Hepatocyte (in vitro differentiated cells): ENCODE results near the gene YLPM1. TPM values are rescaled to one million over a fixed set of nuclear protein-coding genes. Genes with fewer than 3 reads are reported as not detected.

ENCODE experiments used
- DNase-seq: peaks from one replicate; pipeline ENCODE4 v3.0.0-alpha.2; 2016; ENCODE audit warnings: low spot score
- H2AFZ ChIP-seq: fragments of 200-600 bp; sonication (generic); 2 replicates; pipeline ENCODE4 v1.6.0; 2016; ENCODE audit warnings: antibody characterized with exemption, mild to moderate bottlenecking
- H3K27ac ChIP-seq: fragments of 200-600 bp; sonication (generic); 2 replicates; pipeline ENCODE4 v1.5.1; 2016; ENCODE audit warnings: mild to moderate bottlenecking
- H3K27me3 ChIP-seq: fragments of 200-600 bp; sonication (generic); 2 replicates; pipeline ENCODE4 v1.6.1; 2016
- H3K36me3 ChIP-seq: fragments of 200-600 bp; sonication (generic); replicated peaks from 2 replicates; pipeline ENCODE4 v1.5.1; 2016; ENCODE audit warnings: low read depth; ENCODE audit not compliant: insufficient read depth
- H3K4me1 ChIP-seq: fragments of 200-600 bp; sonication (generic); 2 replicates; pipeline ENCODE4 v1.5.1; 2016; ENCODE audit warnings: mild to moderate bottlenecking, moderate library complexity; ENCODE audit not compliant: insufficient read depth
- H3K4me2 ChIP-seq: fragments of 200-600 bp; sonication (generic); 2 replicates; pipeline ENCODE4 v1.6.0; 2016
- H3K4me3 ChIP-seq: fragments of 200-600 bp; sonication (generic); 2 replicates; pipeline ENCODE4 v1.5.1; 2016; ENCODE audit warnings: mild to moderate bottlenecking
- H3K79me2 ChIP-seq: fragments of 200-600 bp; sonication (generic); 2 replicates; pipeline ENCODE4 v1.6.0; 2017; ENCODE audit warnings: mild to moderate bottlenecking
- H3K9me2 ChIP-seq: fragments of 200-600 bp; sonication (generic); replicated peaks from 2 replicates; pipeline ENCODE4 v1.6.0; 2017; ENCODE audit warnings: mild to moderate bottlenecking; ENCODE audit not compliant: insufficient read depth
- H3K9me3 ChIP-seq: fragments of 200-600 bp; sonication (generic); 2 replicates; pipeline ENCODE4 v1.5.1; 2016; ENCODE audit warnings: low read depth, mild to moderate bottlenecking
- H4K20me1 ChIP-seq: fragments of 200-600 bp; sonication (generic); 2 replicates; pipeline ENCODE4 v1.6.0; 2016; ENCODE audit warnings: mild to moderate bottlenecking; ENCODE audit not compliant: insufficient read depth, poor library complexity, severe bottlenecking
- EZH2 ChIP-seq: fragments of 200-600 bp; sonication (generic); IDR thresholded peaks from 2 replicates; pipeline ENCODE4 v1.6.1; 2016; ENCODE audit warnings: antibody characterized with exemption, mild to moderate bottlenecking, borderline replicate concordance
- EZH2phosphoT487 ChIP-seq: fragments of 200-600 bp; sonication (generic); IDR thresholded peaks from one replicate; pipeline ENCODE4 v1.6.1; 2018; ENCODE audit warnings: antibody characterized with exemption, mild to moderate bottlenecking, low read depth, moderate library complexity; ENCODE audit not compliant: unreplicated experiment, severe bottlenecking
- WGBS: methylation state at CpG from one replicate; pipeline ENCODE4 v1.1.6; 2016; ENCODE audit warnings: low lambda C conversion rate; ENCODE audit errors: missing lambda C conversion rate; 5-methylcytosine and 5-hydroxymethylcytosine counted together
- polyA plus RNA-seq: library from polyadenylated mRNA; unstranded; fragments of >200 nt; fragmentation: Nextera tagmentation; extraction: Ambion mirVana; gene quantifications from 2 replicates; pipeline ENCODE4 v1.2.1, GENCODE V29; 2016
- total RNA-seq: library from RNA; depleted of rRNA; stranded (reverse); fragments of >200 nt; gene quantifications from 2 replicates; pipeline ENCODE4 v1.2.3, GENCODE V29; 2014
- TF ChIP-seq, protein P1 (sequence below): fragments of 200-600 bp; sonication (generic); IDR thresholded peaks from 2 replicates; pipeline ENCODE4 v1.5.1; 2016; ENCODE audit warnings: antibody characterized with exemption, mild to moderate bottlenecking; ENCODE audit not compliant: poor library complexity

The YLPM1 gene
- total and polyA plus RNA-seq, 2 experiments from 2014 or later = 20.2 to 44.8 TPM

DNA sequence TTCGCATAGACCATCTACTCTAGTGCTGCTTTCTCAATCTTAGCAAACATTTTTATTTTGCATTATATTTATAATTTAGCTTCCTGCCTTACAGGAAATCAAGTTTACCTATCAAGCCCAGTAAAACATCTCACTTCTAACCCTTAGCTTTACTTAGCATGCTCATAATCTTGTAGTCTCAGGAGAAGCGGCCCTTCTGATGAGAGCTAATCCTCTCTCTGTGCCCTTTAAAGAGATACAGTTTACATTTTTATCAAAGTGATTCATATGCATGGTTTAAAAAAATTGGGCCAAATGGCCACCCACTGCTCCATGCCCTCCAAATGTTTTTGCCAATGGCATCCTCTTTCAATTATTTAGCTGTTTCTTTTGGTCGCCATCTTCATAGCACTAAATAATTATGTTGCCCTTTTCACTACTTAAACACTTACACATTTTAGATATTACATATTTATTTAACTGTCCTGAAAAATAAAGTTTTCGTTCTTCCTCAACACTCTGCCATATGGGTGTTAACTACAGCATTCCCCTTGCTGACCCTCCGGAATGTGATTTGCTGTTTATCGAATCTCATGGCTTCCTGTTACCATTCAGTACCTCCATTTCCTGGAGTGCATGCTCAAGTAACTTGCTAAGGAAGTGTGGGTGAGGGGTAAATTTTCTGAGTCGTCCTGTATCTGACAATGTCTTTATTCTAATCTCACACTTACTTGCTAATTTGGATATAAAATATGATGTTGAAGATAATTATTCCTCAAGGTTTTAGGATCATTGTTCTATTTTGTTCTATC is 29.3 kb downstream of the YLPM1 start:
- TF ChIP-seq EZH2phosphoT487 (no peak), EZH2 (no peak)
- TF ChIP-seq, protein P1, sequence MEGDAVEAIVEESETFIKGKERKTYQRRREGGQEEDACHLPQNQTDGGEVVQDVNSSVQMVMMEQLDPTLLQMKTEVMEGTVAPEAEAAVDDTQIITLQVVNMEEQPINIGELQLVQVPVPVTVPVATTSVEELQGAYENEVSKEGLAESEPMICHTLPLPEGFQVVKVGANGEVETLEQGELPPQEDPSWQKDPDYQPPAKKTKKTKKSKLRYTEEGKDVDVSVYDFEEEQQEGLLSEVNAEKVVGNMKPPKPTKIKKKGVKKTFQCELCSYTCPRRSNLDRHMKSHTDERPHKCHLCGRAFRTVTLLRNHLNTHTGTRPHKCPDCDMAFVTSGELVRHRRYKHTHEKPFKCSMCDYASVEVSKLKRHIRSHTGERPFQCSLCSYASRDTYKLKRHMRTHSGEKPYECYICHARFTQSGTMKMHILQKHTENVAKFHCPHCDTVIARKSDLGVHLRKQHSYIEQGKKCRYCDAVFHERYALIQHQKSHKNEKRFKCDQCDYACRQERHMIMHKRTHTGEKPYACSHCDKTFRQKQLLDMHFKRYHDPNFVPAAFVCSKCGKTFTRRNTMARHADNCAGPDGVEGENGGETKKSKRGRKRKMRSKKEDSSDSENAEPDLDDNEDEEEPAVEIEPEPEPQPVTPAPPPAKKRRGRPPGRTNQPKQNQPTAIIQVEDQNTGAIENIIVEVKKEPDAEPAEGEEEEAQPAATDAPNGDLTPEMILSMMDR = no peak
- Histone ChIP-seq H3K4me2 (no peak overlapping the region), H3K27ac (no peak overlapping the region), H3K36me3 (no peaks in the 10 kb centered on the region), H3K27me3 (no peaks in the 10 kb centered on the region), H3K9me3 (no peaks in the 10 kb centered on the region), H3K9me2 (no peaks in the 10 kb centered on the region), H3K4me3 (no peak overlapping the region), H2AFZ (no peak overlapping the region), H4K20me1 (peaks cover 5% of the 10 kb centered on the region), H3K4me1 (no peaks in the 10 kb centered on the region), H3K79me2 (peaks cover 77% of the 10 kb centered on the region)
- 72% methylated on average over 7 of the region's 7 CpGs for WGBS
- DNase-seq = no peak

DNA sequence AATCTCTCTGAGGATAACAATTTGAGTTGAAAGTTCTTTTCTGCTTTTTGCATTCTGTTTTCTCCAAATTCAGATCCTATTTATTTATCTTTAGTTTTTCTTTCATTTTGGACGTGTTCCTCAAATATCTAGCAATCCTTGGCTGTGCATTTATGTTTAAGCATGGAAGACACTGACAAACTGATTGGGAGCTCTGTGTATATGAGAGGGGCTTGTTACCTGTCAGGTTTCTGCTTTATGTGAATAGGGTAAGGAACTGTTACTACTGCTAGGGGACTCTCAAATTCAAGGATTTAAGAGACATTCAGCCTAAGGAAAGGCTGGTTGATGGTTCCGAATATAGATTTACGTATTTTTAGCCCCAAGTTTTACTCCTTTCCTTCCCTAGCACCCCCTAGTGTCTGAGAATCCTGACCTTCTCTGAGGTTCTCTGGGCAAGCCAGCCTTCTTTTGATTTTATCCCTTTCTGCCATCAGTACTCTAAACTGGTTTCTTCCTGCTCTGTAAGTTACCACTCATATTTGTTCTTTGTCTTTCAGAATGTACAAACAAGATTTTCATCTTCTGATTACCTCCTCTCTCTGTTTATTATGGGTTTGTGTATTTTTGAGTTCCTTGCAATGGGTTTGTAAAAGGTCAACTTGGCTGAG is 30.5 kb downstream of the YLPM1 start:
- no peaks in the 10 kb centered on the region for H3K27me3 ChIP-seq
- H3K4me2 ChIP-seq = no peak overlapping the region
- no peak overlapping the region for H3K27ac ChIP-seq
- H3K4me1 ChIP-seq = no peaks in the 10 kb centered on the region
- H2AFZ ChIP-seq = no peak overlapping the region
- no peak for DNase-seq
- no peak overlapping the region for H3K4me3 ChIP-seq
- WGBS = 87% methylated on average over 3 of the region's 3 CpGs
- peaks cover 5% of the 10 kb centered on the region for H4K20me1 ChIP-seq
- H3K36me3 ChIP-seq = no peaks in the 10 kb centered on the region
- TF ChIP-seq, protein P1 = peak; percentile 10
- no peak for TF ChIP-seq EZH2phosphoT487
- TF ChIP-seq EZH2 = no peak
- H3K9me3 ChIP-seq = no peaks in the 10 kb centered on the region
- H3K9me2 ChIP-seq = no peaks in the 10 kb centered on the region
- peaks cover 79% of the 10 kb centered on the region for H3K79me2 ChIP-seq

DNA sequence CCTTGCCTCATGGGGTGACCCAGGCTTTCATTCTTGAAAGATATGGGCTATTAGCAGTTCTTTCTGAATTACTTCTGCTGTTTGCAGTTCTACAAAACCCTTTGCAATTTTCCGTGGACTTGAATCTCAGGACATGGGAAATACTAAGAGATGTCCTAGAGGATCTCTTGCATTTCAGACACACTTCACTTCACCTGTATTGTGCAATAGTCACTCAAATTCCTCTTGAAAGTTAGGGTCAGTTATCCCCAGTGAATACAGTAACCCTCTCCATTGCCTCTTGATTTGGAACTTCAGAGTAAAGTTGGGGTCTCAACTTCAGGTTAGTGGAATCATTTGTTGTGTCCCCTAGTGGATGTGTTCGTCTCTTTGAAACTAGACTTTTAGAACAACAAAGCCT is 31.8 kb downstream of the YLPM1 start:
- Histone ChIP-seq H3K9me3 (no peaks in the 10 kb centered on the region), H3K27ac (no peak overlapping the region), H3K4me3 (no peak overlapping the region), H3K9me2 (no peaks in the 10 kb centered on the region), H3K4me2 (no peak overlapping the region), H2AFZ (no peak overlapping the region), H3K36me3 (no peaks in the 10 kb centered on the region), H3K4me1 (no peaks in the 10 kb centered on the region), H4K20me1 (peaks cover 5% of the 10 kb centered on the region), H3K79me2 (peaks cover 69% of the 10 kb centered on the region), H3K27me3 (no peaks in the 10 kb centered on the region)
- 93% methylated on average over 2 of the region's 2 CpGs for WGBS
- no peak for TF ChIP-seq EZH2phosphoT487
- TF ChIP-seq, protein P1 = no peak
- no peak for TF ChIP-seq EZH2
- DNase-seq = no peak
